NCI-H774 (cell line): ENCODE results near the gene CMTM5.

Experiments used
- DNase-seq: peaks from one replicate; lab custom pipeline; 2025; lab: John Stamatoyannopoulos, UW

CMTM5 gene

GRCh38 chr14:23358042-23358441, 18.8 kb upstream of the CMTM5 start:
- no peak for DNase-seq

- no peak for DNase-seq
Measured at GRCh38 chr14:23358553-23359166, 18.2 kb upstream of the CMTM5 start.

- DNase-seq, result no peak
Measured at GRCh38 chr14:23359167-23359626, 17.6 kb upstream of the CMTM5 start.

GRCh38 chr14:23359722-23360447, 17.0 kb upstream of the CMTM5 start:
- DNase-seq, result no peak

GRCh38 chr14:23360496-23360895, 16.4 kb upstream of the CMTM5 start:
- DNase-seq, result no peak

- DNase-seq, result no peak
Measured at GRCh38 chr14:23361320-23361719, 15.5 kb upstream of the CMTM5 start.

- DNase-seq, result no peak
Measured at GRCh38 chr14:23361763-23362162, 15.1 kb upstream of the CMTM5 start.

GRCh38 chr14:23362200-23362599, 14.6 kb upstream of the CMTM5 start:
- no peak for DNase-seq

- DNase-seq, result no peak
Measured at GRCh38 chr14:23364164-23365035, 12.4 kb upstream of the CMTM5 start.

- no peak for DNase-seq
Measured at GRCh38 chr14:23365036-23365731, 11.7 kb upstream of the CMTM5 start, which contains the start of gene EFS. TSS of gene EFS (minus strand) at chr14:23365172. CDS start at chr14:23365025, 147 bp downstream.

GRCh38 chr14:23365732-23366425, 11.0 kb upstream of the CMTM5 start:
- DNase-seq, result no peak

- no peak for DNase-seq
Measured at GRCh38 chr14:23366426-23366921, 10.4 kb upstream of the CMTM5 start.

GRCh38 chr14:23370221-23370620, 6.6 kb upstream of the CMTM5 start:
- DNase-seq, result no peak

GRCh38 chr14:23371865-23372264, 5.0 kb upstream of the CMTM5 start:
- no peak for DNase-seq

- DNase-seq, result no peak
Measured at GRCh38 chr14:23372509-23372908, 4.3 kb upstream of the CMTM5 start, which contains the start of gene IL25. TSS of gene IL25 (plus strand) at chr14:23372809.

- DNase-seq, result no peak
Measured at GRCh38 chr14:23373041-23373440, 3.8 kb upstream of the CMTM5 start.

GRCh38 chr14:23375527-23376251, 1.2 kb upstream of the CMTM5 start:
- DNase-seq, result no peak

- DNase-seq, result no peak
Measured at GRCh38 chr14:23377198-23377550, 328 bp downstream of the CMTM5 start.

GRCh38 chr14:23377573-23378563, 1.0 kb downstream of the CMTM5 start:
- DNase-seq, result no peak
